GOT3 (cell line): Measurements from ENCODE around the gene NAT9.

ENCODE experiments used
- DNase-seq: peaks from one replicate; lab custom pipeline; 2025; ENCODE audit warnings: mixed read lengths; lab: John Stamatoyannopoulos, UW

Gene NAT9

DNA sequence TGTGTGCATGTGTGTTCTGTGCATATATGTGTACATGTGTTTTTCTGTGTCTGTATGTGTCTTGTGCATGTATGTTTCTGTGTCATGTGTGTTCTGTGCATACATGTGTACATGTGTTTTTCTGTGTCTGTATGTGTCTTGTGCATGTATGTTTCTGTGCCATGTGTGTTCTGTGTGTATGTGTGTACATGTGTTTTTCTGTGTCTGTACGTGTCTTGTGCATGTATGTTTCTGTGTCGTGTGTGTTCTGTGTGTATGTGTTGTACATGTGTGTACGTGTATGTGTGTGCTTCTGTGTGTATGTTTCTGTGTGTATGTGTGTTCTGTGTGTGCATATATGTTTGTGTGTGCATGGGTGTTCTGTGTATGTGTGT is 47.5 kb downstream of the NAT9 start:
- no peak for DNase-seq

DNA sequence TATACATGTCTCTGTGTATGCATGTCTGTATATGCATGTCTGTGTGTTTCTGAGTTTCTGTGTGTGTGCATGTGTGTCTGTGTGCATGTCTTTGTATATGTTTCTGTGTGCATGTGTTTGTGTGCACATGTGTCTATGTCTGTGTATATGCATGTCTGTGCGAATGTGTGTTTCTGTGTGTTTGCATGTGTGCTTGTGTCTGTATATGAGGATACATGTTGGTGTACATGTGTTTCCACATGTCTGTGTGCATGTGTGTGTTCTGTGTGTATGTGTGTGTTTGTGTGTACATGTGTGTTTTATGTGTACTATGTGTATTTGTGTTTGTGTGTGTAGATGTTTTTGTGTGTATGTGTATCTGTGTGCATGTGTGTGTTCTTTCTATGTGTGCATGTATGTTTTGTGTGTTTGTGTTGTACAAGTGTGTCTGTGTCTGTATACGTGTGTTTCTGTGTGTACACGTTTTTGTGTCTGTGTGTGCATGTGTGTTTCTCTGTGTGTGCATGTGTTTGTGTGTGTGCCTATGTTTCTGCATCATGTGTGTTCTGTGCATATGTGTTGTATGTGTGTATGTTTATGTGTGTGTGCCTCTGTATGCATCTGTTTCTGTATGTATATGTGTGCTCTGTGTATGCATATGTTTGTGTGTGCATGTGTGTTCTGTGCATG is 48.0 kb downstream of the NAT9 start:
- DNase-seq: no peak

DNA sequence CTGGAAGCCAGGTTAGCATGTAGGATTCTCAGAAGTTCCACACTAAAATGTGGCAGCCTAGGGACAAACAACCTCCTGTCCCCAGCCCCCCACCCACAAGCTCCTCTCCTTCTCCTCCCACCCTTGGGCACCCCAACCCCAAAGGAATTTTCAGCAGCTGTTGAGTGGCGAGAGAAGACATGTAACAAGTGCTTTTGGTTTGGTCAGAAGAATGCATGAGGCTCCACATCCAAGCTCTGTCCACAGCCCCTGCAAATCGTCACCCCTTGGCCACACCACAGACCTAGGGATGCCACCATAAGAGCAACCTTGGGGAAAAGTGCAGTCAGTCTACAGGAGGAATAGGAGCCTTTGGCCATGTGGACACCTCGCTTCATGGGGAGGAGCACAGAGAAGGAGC is 51.0 kb downstream of the NAT9 start:
- no peak for DNase-seq

DNA sequence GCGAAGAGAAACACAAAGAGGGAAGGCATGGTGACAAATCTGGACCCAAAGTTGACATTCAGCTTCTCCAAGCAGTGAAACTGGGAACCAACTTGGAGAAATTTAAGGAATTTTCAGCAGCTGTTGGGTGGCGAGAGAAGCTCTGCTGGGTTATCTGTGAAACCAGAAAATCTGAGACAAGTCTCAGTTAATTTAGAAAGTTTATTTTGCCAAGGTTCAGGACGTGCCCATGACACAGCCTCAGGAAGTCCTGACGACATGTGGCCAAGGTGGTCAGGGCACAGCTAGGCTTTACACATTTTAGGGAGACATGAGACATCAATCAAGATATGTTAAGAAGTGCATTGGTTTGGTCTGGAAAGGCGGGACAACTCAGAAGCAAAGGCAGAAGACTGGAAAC is 52.3 kb downstream of the NAT9 start:
- no peak for DNase-seq

DNA sequence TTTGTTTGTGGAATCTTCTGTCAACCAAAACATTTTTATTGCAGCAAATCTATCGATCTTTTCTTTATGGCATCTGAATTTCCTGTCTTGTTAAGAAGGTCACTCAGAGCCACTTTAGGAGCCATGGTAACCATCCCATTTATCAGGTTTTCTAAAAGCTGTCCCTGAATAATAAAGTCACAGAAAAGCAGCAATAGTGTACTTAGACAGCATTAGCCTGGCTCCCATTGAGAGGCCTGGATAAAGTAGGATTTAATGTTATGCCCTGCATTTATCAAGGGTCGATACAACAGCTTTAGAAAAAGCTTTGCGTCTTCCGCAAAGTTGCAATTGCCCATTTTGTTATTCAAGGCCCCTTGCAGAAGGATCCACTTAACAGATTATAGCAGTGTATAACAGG is 53.4 kb downstream of the NAT9 start:
- no peak for DNase-seq
